HepG2 (cell line): ENCODE results near the gene GRM8. TPM values are rescaled to one million over a fixed set of nuclear protein-coding genes. Genes with fewer than 3 reads are reported as not detected.

Source experiments
- ATAC-seq: fragments of 200-7000 bp; cut with Tn5 transposase; 3 replicates; pipeline ENCODE4 v1.9.1; 2020; ENCODE audit warnings: mild to moderate bottlenecking, moderate library complexity
- BruUV-seq: library from RNA; stranded (reverse); fragments of 400-500 nt; replicated peaks from 2 replicates; lab custom pipeline; 2021; lab: Mats Ljungman, UMichigan
- CTCF ChIA-PET: fragments of 300-600 bp; formaldehyde crosslinking; extraction: SDS; loops from one replicate; lab custom pipeline; 2021; ENCODE audit warnings: low total read pairs, inconsistent platforms, low intra/inter-chr PET ratio; lab: Yijun Ruan, JAX
- POLR2A ChIA-PET: fragments of 350-600 bp; sonication (Branson Sonifier 250); formaldehyde crosslinking; loops from one replicate; lab custom pipeline; 2020; ENCODE audit warnings: antibody characterized with exemption, inconsistent platforms; lab: Yijun Ruan, JAX
- DNase-seq: peaks from one replicate; pipeline ENCODE4 v3.0.0-alpha.2; 2015; ENCODE audit warnings: low spot score
- FAIRE-seq: peaks from 3 replicates; lab custom pipeline; 2011; peaks lifted over from hg19 to GRCh38; lab: Jason Lieb, UNC
- H2AFZ ChIP-seq: one replicate; pipeline ENCODE4 v1.6.1; 2011; ENCODE audit warnings: low read length, inconsistent platforms
- H3K27ac ChIP-seq: fragments of 300-600 bp; 3 replicates; pipeline ENCODE4 v1.8.0; 2011; ENCODE audit warnings: mixed run types, mild to moderate bottlenecking, mixed read lengths, low read length, inconsistent platforms; ENCODE audit not compliant: insufficient read depth; ENCODE audit errors: extremely low read length
- H3K27me3 ChIP-seq, 2 experiments: fragments of 200-600 bp in 1 of 2; 2 replicates in 1 of 2; 3 replicates in 1 of 2; pipeline versions ENCODE4 v1.6.0 to v1.8.0; 2011; ENCODE audit warnings: low read length in 2 of 2, mild to moderate bottlenecking in 2 of 2, moderate library complexity in 2 of 2, inconsistent platforms in 1 of 2; ENCODE audit not compliant: insufficient read depth in 2 of 2, control insufficient read depth in 1 of 2
- H3K36me3 ChIP-seq, 2 experiments: fragments of 200-600 bp in 1 of 2; replicated peaks in 1 of 2; 2 replicates in 1 of 2; 3 replicates in 1 of 2; pipeline versions ENCODE4 v1.5.1 to v1.8.0; 2011; ENCODE audit warnings: low read length in 2 of 2, inconsistent platforms in 1 of 2; ENCODE audit not compliant: insufficient read depth in 2 of 2, control insufficient read depth in 1 of 2
- H3K4me1 ChIP-seq: 2 replicates; pipeline ENCODE4 v1.5.1; 2012; ENCODE audit warnings: low read length, inconsistent platforms; ENCODE audit not compliant: insufficient read depth
- H3K4me2 ChIP-seq: 2 replicates; pipeline ENCODE4 v1.6.0; 2011; ENCODE audit warnings: low read depth, low read length, inconsistent platforms
- H3K4me3 ChIP-seq, 3 experiments: fragments of 200-600 bp in 1 of 3; sonication (generic), shearing (Covaris generic) in 1 of 3; replicated peaks in 1 of 3; 2 replicates each; pipeline ENCODE4 v1.5.1; 2011 to 2016; ENCODE audit warnings: low read length in 3 of 3, inconsistent platforms in 2 of 3, low read depth in 2 of 3, mild to moderate bottlenecking in 2 of 3, control low read depth in 1 of 3, mixed read lengths in 1 of 3; ENCODE audit not compliant: insufficient read depth in 1 of 3
- H3K79me2 ChIP-seq: one replicate; pipeline ENCODE4 v1.6.1; 2011; ENCODE audit warnings: low read length, inconsistent platforms; ENCODE audit not compliant: insufficient read depth
- H3K9ac ChIP-seq: 2 replicates; pipeline ENCODE4 v1.6.0; 2011; ENCODE audit warnings: mild to moderate bottlenecking, low read depth, low read length, inconsistent platforms; ENCODE audit not compliant: insufficient read depth
- H3K9me3 ChIP-seq: 2 replicates; pipeline ENCODE4 v1.5.1; 2012; ENCODE audit warnings: mild to moderate bottlenecking, low read length
- H4K20me1 ChIP-seq: 2 replicates; pipeline ENCODE4 v1.6.0; 2011; ENCODE audit warnings: inconsistent platforms, mild to moderate bottlenecking, low read length, moderate library complexity; ENCODE audit not compliant: insufficient read depth
- ATF7-NPFF ChIP-seq: sonication (generic); formaldehyde crosslinking; IDR thresholded peaks from 2 replicates; pipeline ENCODE4 v1.8.1; 2023; ENCODE audit warnings: mild to moderate bottlenecking, low read depth, missing genetic modification reagents, moderate library complexity
- ATRX ChIP-seq: sonication (generic); formaldehyde crosslinking; IDR thresholded peaks from 2 replicates; pipeline ENCODE4 v1.4.0; 2020; ENCODE audit warnings: missing genetic modification reagents, borderline replicate concordance
- CCAR2 ChIP-seq: fragments of 200-400 bp; formaldehyde crosslinking; optimal IDR thresholded peaks from 2 replicates; pipeline ENCODE3; 2018; ENCODE audit warnings: low read depth, mild to moderate bottlenecking, low read length, moderate library complexity
- GABPB1 ChIP-seq: IDR thresholded peaks from 2 replicates; pipeline ENCODE4 v1.6.1; 2016; ENCODE audit warnings: mild to moderate bottlenecking, missing genetic modification reagents, moderate library complexity, missing compliant biosample characterization
- HCFC1 ChIP-seq: fragments of 150-350 bp; IDR thresholded peaks from 2 replicates; pipeline ENCODE4 v1.6.1; 2014; ENCODE audit warnings: low read depth, low read length
- RARA ChIP-seq: IDR thresholded peaks from 2 replicates; pipeline ENCODE4 v1.6.1; 2016; ENCODE audit warnings: missing genetic modification reagents, missing compliant biosample characterization
- RBAK ChIP-seq: sonication (generic); formaldehyde crosslinking; IDR thresholded peaks from 2 replicates; pipeline ENCODE4 v1.5.1; 2020; ENCODE audit warnings: mild to moderate bottlenecking, missing genetic modification reagents
- STAG1 ChIP-seq: sonication (generic); formaldehyde crosslinking; IDR thresholded peaks from 2 replicates; pipeline ENCODE4 v1.4.0; 2020; ENCODE audit warnings: missing genetic modification reagents
- ZNF12 ChIP-seq: sonication (generic); formaldehyde crosslinking; IDR thresholded peaks from 2 replicates; pipeline ENCODE4 v1.5.0; 2020; ENCODE audit warnings: missing genetic modification reagents
- ZNF234 ChIP-seq: sonication (generic); formaldehyde crosslinking; conservative IDR thresholded peaks from 2 replicates; pipeline ENCODE4 v1.5.1; 2020; ENCODE audit warnings: mild to moderate bottlenecking, missing genetic modification reagents
- ZNF354B ChIP-seq: sonication (generic); formaldehyde crosslinking; IDR thresholded peaks from 2 replicates; pipeline ENCODE4 v1.8.0; 2022; ENCODE audit warnings: mild to moderate bottlenecking, missing genetic modification reagents
- ZNF547 ChIP-seq: sonication (generic); formaldehyde crosslinking; IDR thresholded peaks from 2 replicates; pipeline ENCODE4 v1.5.1; 2020; ENCODE audit warnings: mild to moderate bottlenecking, missing genetic modification reagents
- ZNF550 ChIP-seq: sonication (generic); formaldehyde crosslinking; IDR thresholded peaks from 2 replicates; pipeline ENCODE4 v1.4.0; 2020; ENCODE audit warnings: mild to moderate bottlenecking, missing genetic modification reagents, borderline replicate concordance
- WGBS: methylation state at CpG from one replicate; pipeline ENCODE4 v1.1.6; 2017; ENCODE audit warnings: low lambda C conversion rate; 5-methylcytosine and 5-hydroxymethylcytosine counted together
- in situ Hi-C: cut with HindIII; loops from 2 replicates; pipeline ENCODE4 v1.10.0; 2017; ENCODE audit warnings: low pct_unique_long_range_greater_than_20kb; ENCODE audit not compliant: extremely low pct_ligation_motif_present
- intact Hi-C: fragments of 100-400 bp; cut with micrococcal nuclease; formaldehyde crosslinking; loops from one replicate; pipeline ENCODE4 v1.10.0; 2022; ENCODE audit not compliant: unreplicated experiment
- polyA plus RNA-seq, 8 experiments: library from polyadenylated mRNA; depleted of rRNA in 3 of 8; stranded (reverse) in 7 of 8; unstranded in 1 of 8; fragments of >200 nt; fragmentation: Illumina TruSeq in 4 of 8; extraction: Trizol in 4 of 8; gene quantifications; 2 replicates each; pipeline versions ENCODE4 v1.2.1 to v1.2.3, GENCODE V29; 2011 to 2016; ENCODE audit warnings: low read depth in 4 of 8, missing spikeins in 1 of 8, mixed read lengths in 1 of 8; ENCODE audit not compliant: insufficient read depth in 1 of 8
- total RNA-seq, 5 experiments: library from RNA; depleted of rRNA; stranded (reverse); fragments of >200 nt; fragmentation: Illumina TruSeq; extraction: Trizol; gene quantifications; 2 replicates each; pipeline ENCODE4 v1.2.3, GENCODE V29; 2016; ENCODE audit warnings: low read depth in 1 of 5
- TF ChIP-seq, protein P1 (sequence below): sonication (generic); formaldehyde crosslinking; IDR thresholded peaks from 2 replicates; pipeline ENCODE4 v1.4.0; 2020; ENCODE audit warnings: missing genetic modification reagents, borderline replicate concordance

Gene GRM8
- total and polyA plus RNA-seq, 2 of the 13 experiments (the other 11 are each of a cell fraction or from before 2014, with no cell fraction given) = not detected

DNA sequence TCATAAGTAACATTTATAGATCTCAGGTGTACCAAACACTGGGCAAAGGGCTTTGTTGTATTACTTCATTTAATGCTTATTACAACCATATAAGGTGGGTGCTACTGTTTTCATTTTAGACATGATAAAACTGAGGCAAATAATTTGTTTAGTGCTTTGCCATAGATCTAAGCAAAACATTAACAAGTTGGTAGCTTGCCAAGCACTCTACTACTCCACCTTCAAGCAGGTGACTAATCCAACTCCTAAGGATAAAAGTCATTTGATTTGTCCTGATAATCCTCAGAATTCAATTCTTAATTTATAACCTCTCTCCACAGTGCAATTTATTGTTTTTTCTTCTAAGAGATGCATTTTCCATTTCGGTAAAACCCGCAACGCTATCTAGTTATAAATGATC lies 646.4 kb downstream of the GRM8 start:
- FAIRE-seq (no peak), ATAC-seq (no peak), DNase-seq (no peak)
- H3K27me3 ChIP-seq = no peaks in the 10 kb centered on the region
- TF ChIP-seq RBAK (CRISPR knock-in tag) = no peak
- no peak for TF ChIP-seq ZNF550 (CRISPR knock-in tag)
- TF ChIP-seq, protein P1, sequence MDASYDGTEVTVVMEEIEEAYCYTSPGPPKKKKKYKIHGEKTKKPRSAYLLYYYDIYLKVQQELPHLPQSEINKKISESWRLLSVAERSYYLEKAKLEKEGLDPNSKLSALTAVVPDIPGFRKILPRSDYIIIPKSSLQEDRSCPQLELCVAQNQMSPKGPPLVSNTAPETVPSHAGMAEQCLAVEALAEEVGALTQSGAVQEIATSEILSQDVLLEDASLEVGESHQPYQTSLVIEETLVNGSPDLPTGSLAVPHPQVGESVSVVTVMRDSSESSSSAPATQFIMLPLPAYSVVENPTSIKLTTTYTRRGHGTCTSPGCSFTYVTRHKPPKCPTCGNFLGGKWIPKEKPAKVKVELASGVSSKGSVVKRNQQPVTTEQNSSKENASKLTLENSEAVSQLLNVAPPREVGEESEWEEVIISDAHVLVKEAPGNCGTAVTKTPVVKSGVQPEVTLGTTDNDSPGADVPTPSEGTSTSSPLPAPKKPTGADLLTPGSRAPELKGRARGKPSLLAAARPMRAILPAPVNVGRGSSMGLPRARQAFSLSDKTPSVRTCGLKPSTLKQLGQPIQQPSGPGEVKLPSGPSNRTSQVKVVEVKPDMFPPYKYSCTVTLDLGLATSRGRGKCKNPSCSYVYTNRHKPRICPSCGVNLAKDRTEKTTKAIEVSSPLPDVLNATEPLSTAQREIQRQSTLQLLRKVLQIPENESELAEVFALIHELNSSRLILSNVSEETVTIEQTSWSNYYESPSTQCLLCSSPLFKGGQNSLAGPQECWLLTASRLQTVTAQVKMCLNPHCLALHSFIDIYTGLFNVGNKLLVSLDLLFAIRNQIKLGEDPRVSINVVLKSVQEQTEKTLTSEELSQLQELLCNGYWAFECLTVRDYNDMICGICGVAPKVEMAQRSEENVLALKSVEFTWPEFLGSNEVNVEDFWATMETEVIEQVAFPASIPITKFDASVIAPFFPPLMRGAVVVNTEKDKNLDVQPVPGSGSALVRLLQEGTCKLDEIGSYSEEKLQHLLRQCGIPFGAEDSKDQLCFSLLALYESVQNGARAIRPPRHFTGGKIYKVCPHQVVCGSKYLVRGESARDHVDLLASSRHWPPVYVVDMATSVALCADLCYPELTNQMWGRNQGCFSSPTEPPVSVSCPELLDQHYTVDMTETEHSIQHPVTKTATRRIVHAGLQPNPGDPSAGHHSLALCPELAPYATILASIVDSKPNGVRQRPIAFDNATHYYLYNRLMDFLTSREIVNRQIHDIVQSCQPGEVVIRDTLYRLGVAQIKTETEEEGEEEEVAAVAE (CRISPR knock-in tag) = no peak
- no peak for TF ChIP-seq RARA
- no peak for TF ChIP-seq ZNF12 (CRISPR knock-in tag)
- no peak for TF ChIP-seq GABPB1 (CRISPR knock-in tag)
- TF ChIP-seq ZNF234 (CRISPR knock-in tag) = no peak
- TF ChIP-seq HCFC1 = no peak
- TF ChIP-seq CCAR2 = no peak
- TF ChIP-seq ATRX = no peak
- TF ChIP-seq ZNF547 (CRISPR knock-in tag) = no peak
- TF ChIP-seq ZNF354B (CRISPR knock-in tag) = no peak
- TF ChIP-seq ATF7-NPFF (CRISPR knock-in tag) = no peak
- no peak for TF ChIP-seq STAG1 (CRISPR knock-in tag)
- in situ Hi-C loops (no loop called here), intact Hi-C loops (no loop called here)
- H3K79me2 ChIP-seq = no peaks in the 10 kb centered on the region
- peaks cover 40% of the 10 kb centered on the region for H3K9me3 ChIP-seq
- no peaks in the 10 kb centered on the region for H3K4me1 ChIP-seq
- no peak overlapping the region for H3K4me2 ChIP-seq
- H3K9ac ChIP-seq = no peak overlapping the region
- no TSS peak for BruUV-seq
- no peak overlapping the region for H3K4me3 ChIP-seq
- 47% methylated on average over 3 of the region's 3 CpGs for WGBS
- POLR2A ChIA-PET = no interaction called here
- H4K20me1 ChIP-seq = no peaks in the 10 kb centered on the region
- no peak overlapping the region for H2AFZ ChIP-seq
- CTCF ChIA-PET = no interaction called here
- H3K36me3 ChIP-seq = no peaks in the 10 kb centered on the region
- no peak overlapping the region for H3K27ac ChIP-seq
